HepG2 (cell line): Measurements from ENCODE around the gene SLC4A7. TPM values are rescaled to one million over a fixed set of nuclear protein-coding genes. Genes with fewer than 3 reads are reported as not detected.

Source experiments
- ATAC-seq: fragments of 200-7000 bp; cut with Tn5 transposase; 3 replicates; pipeline ENCODE4 v1.9.1; 2020; ENCODE audit warnings: mild to moderate bottlenecking, moderate library complexity
- BruUV-seq: library from RNA; stranded (reverse); fragments of 400-500 nt; replicated peaks from 2 replicates; lab custom pipeline; 2021; lab: Mats Ljungman, UMichigan
- CTCF ChIA-PET: fragments of 300-600 bp; formaldehyde crosslinking; extraction: SDS; loops from one replicate; lab custom pipeline; 2021; ENCODE audit warnings: low total read pairs, inconsistent platforms, low intra/inter-chr PET ratio; lab: Yijun Ruan, JAX
- POLR2A ChIA-PET: fragments of 350-600 bp; sonication (Branson Sonifier 250); formaldehyde crosslinking; loops from one replicate; lab custom pipeline; 2020; ENCODE audit warnings: antibody characterized with exemption, inconsistent platforms; lab: Yijun Ruan, JAX
- DNase-seq: peaks from one replicate; pipeline ENCODE4 v3.0.0-alpha.2; 2015; ENCODE audit warnings: low spot score
- FAIRE-seq: peaks from 3 replicates; lab custom pipeline; 2011; peaks lifted over from hg19 to GRCh38; lab: Jason Lieb, UNC
- H2AFZ ChIP-seq: one replicate; pipeline ENCODE4 v1.6.1; 2011; ENCODE audit warnings: low read length, inconsistent platforms
- H3K27ac ChIP-seq: fragments of 300-600 bp; 3 replicates; pipeline ENCODE4 v1.8.0; 2011; ENCODE audit warnings: mixed run types, mild to moderate bottlenecking, mixed read lengths, low read length, inconsistent platforms; ENCODE audit not compliant: insufficient read depth; ENCODE audit errors: extremely low read length
- H3K27me3 ChIP-seq, 2 experiments: fragments of 200-600 bp in 1 of 2; 2 replicates in 1 of 2; 3 replicates in 1 of 2; pipeline versions ENCODE4 v1.6.0 to v1.8.0; 2011; ENCODE audit warnings: low read length in 2 of 2, mild to moderate bottlenecking in 2 of 2, moderate library complexity in 2 of 2, inconsistent platforms in 1 of 2; ENCODE audit not compliant: insufficient read depth in 2 of 2, control insufficient read depth in 1 of 2
- H3K36me3 ChIP-seq, 2 experiments: fragments of 200-600 bp in 1 of 2; replicated peaks in 1 of 2; 2 replicates in 1 of 2; 3 replicates in 1 of 2; pipeline versions ENCODE4 v1.5.1 to v1.8.0; 2011; ENCODE audit warnings: low read length in 2 of 2, inconsistent platforms in 1 of 2; ENCODE audit not compliant: insufficient read depth in 2 of 2, control insufficient read depth in 1 of 2
- H3K4me1 ChIP-seq: 2 replicates; pipeline ENCODE4 v1.5.1; 2012; ENCODE audit warnings: low read length, inconsistent platforms; ENCODE audit not compliant: insufficient read depth
- H3K4me2 ChIP-seq: 2 replicates; pipeline ENCODE4 v1.6.0; 2011; ENCODE audit warnings: low read depth, low read length, inconsistent platforms
- H3K4me3 ChIP-seq, 3 experiments: fragments of 200-600 bp in 1 of 3; sonication (generic), shearing (Covaris generic) in 1 of 3; replicated peaks in 1 of 3; 2 replicates each; pipeline ENCODE4 v1.5.1; 2011 to 2016; ENCODE audit warnings: low read length in 3 of 3, inconsistent platforms in 2 of 3, low read depth in 2 of 3, mild to moderate bottlenecking in 2 of 3, control low read depth in 1 of 3, mixed read lengths in 1 of 3; ENCODE audit not compliant: insufficient read depth in 1 of 3
- H3K79me2 ChIP-seq: one replicate; pipeline ENCODE4 v1.6.1; 2011; ENCODE audit warnings: low read length, inconsistent platforms; ENCODE audit not compliant: insufficient read depth
- H3K9ac ChIP-seq: 2 replicates; pipeline ENCODE4 v1.6.0; 2011; ENCODE audit warnings: mild to moderate bottlenecking, low read depth, low read length, inconsistent platforms; ENCODE audit not compliant: insufficient read depth
- H3K9me3 ChIP-seq: 2 replicates; pipeline ENCODE4 v1.5.1; 2012; ENCODE audit warnings: mild to moderate bottlenecking, low read length
- H4K20me1 ChIP-seq: 2 replicates; pipeline ENCODE4 v1.6.0; 2011; ENCODE audit warnings: inconsistent platforms, mild to moderate bottlenecking, low read length, moderate library complexity; ENCODE audit not compliant: insufficient read depth
- ARID5B ChIP-seq: IDR thresholded peaks from 2 replicates; pipeline ENCODE4 v1.4.0; 2020; ENCODE audit warnings: mild to moderate bottlenecking, missing genetic modification reagents
- BCL6 ChIP-seq: IDR thresholded peaks from 2 replicates; pipeline ENCODE4 v1.6.1; 2016; ENCODE audit warnings: missing genetic modification reagents, missing compliant biosample characterization
- DNMT1 ChIP-seq: sonication (generic); formaldehyde crosslinking; IDR thresholded peaks from 2 replicates; pipeline ENCODE4 v1.5.1; 2020; ENCODE audit warnings: mild to moderate bottlenecking, missing genetic modification reagents
- ELF3 ChIP-seq: IDR thresholded peaks from 2 replicates; pipeline ENCODE4 v1.6.1; 2016; ENCODE audit warnings: missing genetic modification reagents, missing compliant biosample characterization
- ERF ChIP-seq: IDR thresholded peaks from 2 replicates; pipeline ENCODE4 v1.6.1; 2018; ENCODE audit warnings: missing biosample characterization, missing genetic modification reagents
- FOXA3 ChIP-seq: IDR thresholded peaks from 2 replicates; pipeline ENCODE4 v1.6.1; 2016; ENCODE audit warnings: missing genetic modification reagents, missing compliant biosample characterization
- IKZF5 ChIP-seq: IDR thresholded peaks from 2 replicates; pipeline ENCODE4 v1.6.1; 2018; ENCODE audit warnings: missing genetic modification reagents, mild to moderate bottlenecking, missing compliant biosample characterization
- MAX ChIP-seq: IDR thresholded peaks from 2 replicates; pipeline ENCODE4 v1.6.1; 2012; ENCODE audit warnings: inconsistent platforms
- POGZ ChIP-seq: sonication (generic); formaldehyde crosslinking; IDR thresholded peaks from 2 replicates; pipeline ENCODE4 v1.4.0; 2020; ENCODE audit warnings: mild to moderate bottlenecking, missing genetic modification reagents
- POLR2A ChIP-seq, 2 experiments: IDR thresholded peaks; 2 replicates each; pipeline ENCODE4 v1.6.1; 2011; ENCODE audit warnings: low read depth in 2 of 2, low read length in 2 of 2, mild to moderate bottlenecking in 1 of 2, moderate library complexity in 1 of 2; ENCODE audit not compliant: insufficient read depth in 1 of 2
- RARG ChIP-seq: sonication (generic); formaldehyde crosslinking; IDR thresholded peaks from 2 replicates; pipeline ENCODE4 v1.4.0; 2020; ENCODE audit warnings: low read depth, mild to moderate bottlenecking, missing genetic modification reagents
- SAP130 ChIP-seq: IDR thresholded peaks from 2 replicates; pipeline ENCODE4 v1.6.1; 2016; ENCODE audit warnings: low read depth
- SMAD9 ChIP-seq: sonication (generic); formaldehyde crosslinking; IDR thresholded peaks from 2 replicates; pipeline ENCODE4 v1.5.1; 2020; ENCODE audit warnings: mild to moderate bottlenecking, missing genetic modification reagents
- THAP11 ChIP-seq: IDR thresholded peaks from 2 replicates; pipeline ENCODE4 v1.6.1; 2016; ENCODE audit warnings: missing biosample characterization, missing genetic modification reagents
- YEATS2 ChIP-seq: sonication (generic); formaldehyde crosslinking; IDR thresholded peaks from 2 replicates; pipeline ENCODE4 v1.4.0; 2020; ENCODE audit warnings: missing genetic modification reagents, borderline replicate concordance
- ZKSCAN1 ChIP-seq: fragments of 150-350 bp; IDR thresholded peaks from 2 replicates; pipeline ENCODE4 v1.6.1; 2014; ENCODE audit warnings: low read length
- ZMAT3 ChIP-seq: sonication (generic); formaldehyde crosslinking; conservative IDR thresholded peaks from 2 replicates; pipeline ENCODE4 v1.7.0; 2021; ENCODE audit warnings: missing genetic modification reagents
- ZNF225 ChIP-seq: sonication (generic); formaldehyde crosslinking; IDR thresholded peaks from 2 replicates; pipeline ENCODE4 v1.4.0; 2020; ENCODE audit warnings: mild to moderate bottlenecking, missing genetic modification reagents
- ZNF263 ChIP-seq: sonication (generic); formaldehyde crosslinking; IDR thresholded peaks from 2 replicates; pipeline ENCODE4 v1.4.0; 2020; ENCODE audit warnings: missing genetic modification reagents
- ZNF644 ChIP-seq: IDR thresholded peaks from 2 replicates; pipeline ENCODE4 v1.6.1; 2016; ENCODE audit warnings: low read depth
- ZNF652 ChIP-seq: IDR thresholded peaks from 2 replicates; pipeline ENCODE4 v1.6.1; 2016; ENCODE audit warnings: low read depth, borderline replicate concordance
- ZNF781 ChIP-seq: sonication (generic); formaldehyde crosslinking; IDR thresholded peaks from 2 replicates; pipeline ENCODE4 v1.5.1; 2020; ENCODE audit warnings: borderline replicate concordance, mild to moderate bottlenecking, missing genetic modification reagents; ENCODE audit errors: not compliant biosample characterization
- WGBS: methylation state at CpG from one replicate; pipeline ENCODE4 v1.1.6; 2017; ENCODE audit warnings: low lambda C conversion rate; 5-methylcytosine and 5-hydroxymethylcytosine counted together
- in situ Hi-C: cut with HindIII; loops from 2 replicates; pipeline ENCODE4 v1.10.0; 2017; ENCODE audit warnings: low pct_unique_long_range_greater_than_20kb; ENCODE audit not compliant: extremely low pct_ligation_motif_present
- intact Hi-C: fragments of 100-400 bp; cut with micrococcal nuclease; formaldehyde crosslinking; loops from one replicate; pipeline ENCODE4 v1.10.0; 2022; ENCODE audit not compliant: unreplicated experiment
- polyA plus RNA-seq, 8 experiments: library from polyadenylated mRNA; depleted of rRNA in 3 of 8; stranded (reverse) in 7 of 8; unstranded in 1 of 8; fragments of >200 nt; fragmentation: Illumina TruSeq in 4 of 8; extraction: Trizol in 4 of 8; gene quantifications; 2 replicates each; pipeline versions ENCODE4 v1.2.1 to v1.2.3, GENCODE V29; 2011 to 2016; ENCODE audit warnings: low read depth in 4 of 8, missing spikeins in 1 of 8, mixed read lengths in 1 of 8; ENCODE audit not compliant: insufficient read depth in 1 of 8
- total RNA-seq, 5 experiments: library from RNA; depleted of rRNA; stranded (reverse); fragments of >200 nt; fragmentation: Illumina TruSeq; extraction: Trizol; gene quantifications; 2 replicates each; pipeline ENCODE4 v1.2.3, GENCODE V29; 2016; ENCODE audit warnings: low read depth in 1 of 5

The SLC4A7 gene
- total and polyA plus RNA-seq, 2 of the 13 experiments (the other 11 are each of a cell fraction or from before 2014, with no cell fraction given) = 16.4 to 43.8 TPM

- no peak overlapping the region for H3K4me2 ChIP-seq
- BruUV-seq = no TSS peak
- no peak overlapping the region for H3K9ac ChIP-seq
- ChIA-PET POLR2A (interaction anchor here (0.7 to 1.0 kb wide), 3 partner anchors 9 to 109 kb away, joined by 3 to 4 read pairs (median 3); partner anchors contain the start of gene NEK10), CTCF (interaction anchor here (1.4 to 1.5 kb wide), 2 partner anchors 45 to 110 kb away, joined by 6 to 9 read pairs; no protein-coding TSS in a partner anchor)
- 37% methylated on average over 1 of the region's 1 CpG for WGBS
- DNase-seq = peak; percentile 74
- intact Hi-C loops = loop anchor here (1.0 to 5.0 kb wide), 3 partner anchors 40 to 324 kb away; no protein-coding TSS in a partner anchor
- H3K27ac ChIP-seq = peak overlapping the region; percentile 99
- no peak overlapping the region for H2AFZ ChIP-seq
- FAIRE-seq = peak; percentile 60
- ATAC-seq = peak; percentile 51
- H3K79me2 ChIP-seq = peaks cover 2% of the 10 kb centered on the region
- peaks cover 74% of the 10 kb centered on the region for H3K4me1 ChIP-seq
- H4K20me1 ChIP-seq = no peaks in the 10 kb centered on the region
- no peaks in the 10 kb centered on the region for H3K36me3 ChIP-seq
- no peaks in the 10 kb centered on the region for H3K9me3 ChIP-seq
- no peak overlapping the region for H3K4me3 ChIP-seq
- no peaks in the 10 kb centered on the region for H3K27me3 ChIP-seq
- in situ Hi-C loops = no loop called here
- TF ChIP-seq ARID5B (CRISPR knock-in tag) (peak; percentile 41), RARG (CRISPR knock-in tag) (no peak), POGZ (0 out of 2 replicates have a peak, but pooled peaks have one; percentile 33), THAP11 (CRISPR knock-in tag) (peak; percentile 32; the same call in 1 of the 2 replicates), ZNF263 (CRISPR knock-in tag) (no peak), ZKSCAN1 (no peak), ERF (CRISPR knock-in tag) (no peak), BCL6 (CRISPR knock-in tag) (0 out of 2 replicates have a peak, but pooled peaks have one; percentile 12), SAP130 (peak; percentile 42), ELF3 (CRISPR knock-in tag) (0 out of 2 replicates have a peak, but pooled peaks have one; percentile 47), ZNF652 (CRISPR knock-in tag) (no peak), FOXA3 (CRISPR knock-in tag) (0 out of 2 replicates have a peak, but pooled peaks have one; percentile 11), ZNF644 (CRISPR knock-in tag) (0 out of 2 replicates have a peak, but pooled peaks have one; percentile 59), ZNF781 (CRISPR knock-in tag) (no peak), SMAD9 (CRISPR knock-in tag) (no peak), YEATS2 (CRISPR knock-in tag) (peak; percentile 43; the same call in 1 of the 2 replicates), DNMT1 (CRISPR knock-in tag) (no peak), ZMAT3 (CRISPR knock-in tag) (no peak), IKZF5 (CRISPR knock-in tag) (0 out of 2 replicates have a peak, but pooled peaks have one; percentile 39), POLR2A (IDR thresholded peaks at IDR 0.05; ENCODE audit: insufficient read depth in 1 of 2, low read depth in 2 of 2, low read length in 2 of 2) (no peak), MAX (no peak), ZNF225 (CRISPR knock-in tag) (no peak)
These were observed 126.4 kb downstream of the SLC4A7 start for GRCh38 chr3:27357665-27358258.
